ENCODE measurements around the gene TRPM1.

DNA sequence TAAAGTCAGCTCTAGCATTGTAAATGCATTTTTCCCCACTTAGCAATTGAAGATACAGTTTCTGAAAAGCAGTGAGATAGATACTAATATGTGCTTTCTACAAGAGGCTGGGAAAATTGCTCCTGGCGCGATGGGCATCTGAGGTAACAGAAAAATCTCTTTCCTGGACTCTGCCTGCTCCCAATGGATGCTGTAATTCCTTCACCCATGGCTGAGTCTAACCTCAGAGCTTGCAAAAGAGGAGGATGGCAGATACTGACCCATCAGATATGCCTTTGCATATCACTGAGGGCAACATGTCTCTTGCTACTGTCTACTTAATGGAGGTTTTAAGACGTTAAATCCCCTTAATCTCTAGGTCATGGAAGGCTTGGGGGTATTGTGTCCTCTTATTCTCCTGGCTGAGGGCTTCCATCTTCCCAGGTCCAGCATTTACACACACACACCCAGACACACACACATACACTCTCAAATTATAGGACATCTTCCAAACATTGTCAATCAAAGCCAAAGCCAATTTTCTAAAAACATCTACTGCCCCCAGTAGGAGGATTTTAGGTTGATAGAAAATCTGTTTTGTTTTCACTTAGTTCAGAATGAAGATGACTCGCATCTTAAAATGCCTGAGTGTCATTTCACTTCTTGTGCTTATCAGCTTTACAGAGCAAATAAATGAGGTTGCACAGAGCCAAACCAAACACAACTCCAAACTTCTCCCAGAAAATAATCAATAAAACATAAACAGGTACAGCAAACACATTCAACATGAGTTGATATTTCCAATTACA lies 2.4 kb downstream of the TRPM1 start:
- TF ChIP-seq POLR2A (IDR thresholded peaks at IDR 0.05): no peak
- TF ChIP-seq, protein P1, sequence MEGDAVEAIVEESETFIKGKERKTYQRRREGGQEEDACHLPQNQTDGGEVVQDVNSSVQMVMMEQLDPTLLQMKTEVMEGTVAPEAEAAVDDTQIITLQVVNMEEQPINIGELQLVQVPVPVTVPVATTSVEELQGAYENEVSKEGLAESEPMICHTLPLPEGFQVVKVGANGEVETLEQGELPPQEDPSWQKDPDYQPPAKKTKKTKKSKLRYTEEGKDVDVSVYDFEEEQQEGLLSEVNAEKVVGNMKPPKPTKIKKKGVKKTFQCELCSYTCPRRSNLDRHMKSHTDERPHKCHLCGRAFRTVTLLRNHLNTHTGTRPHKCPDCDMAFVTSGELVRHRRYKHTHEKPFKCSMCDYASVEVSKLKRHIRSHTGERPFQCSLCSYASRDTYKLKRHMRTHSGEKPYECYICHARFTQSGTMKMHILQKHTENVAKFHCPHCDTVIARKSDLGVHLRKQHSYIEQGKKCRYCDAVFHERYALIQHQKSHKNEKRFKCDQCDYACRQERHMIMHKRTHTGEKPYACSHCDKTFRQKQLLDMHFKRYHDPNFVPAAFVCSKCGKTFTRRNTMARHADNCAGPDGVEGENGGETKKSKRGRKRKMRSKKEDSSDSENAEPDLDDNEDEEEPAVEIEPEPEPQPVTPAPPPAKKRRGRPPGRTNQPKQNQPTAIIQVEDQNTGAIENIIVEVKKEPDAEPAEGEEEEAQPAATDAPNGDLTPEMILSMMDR (IDR thresholded peaks at IDR 0.05): no peak
